DMS 273 (cell line): Measurements from ENCODE around the gene KLHL17.
A peak's percentile ranks its signal among the peaks of the same experiment; 100 is the strongest.

ENCODE experiments used
- DNase-seq: peaks from one replicate; lab custom pipeline; 2025; ENCODE audit not compliant: unreplicated experiment; lab: John Stamatoyannopoulos, UW

KLHL17 gene

DNA sequence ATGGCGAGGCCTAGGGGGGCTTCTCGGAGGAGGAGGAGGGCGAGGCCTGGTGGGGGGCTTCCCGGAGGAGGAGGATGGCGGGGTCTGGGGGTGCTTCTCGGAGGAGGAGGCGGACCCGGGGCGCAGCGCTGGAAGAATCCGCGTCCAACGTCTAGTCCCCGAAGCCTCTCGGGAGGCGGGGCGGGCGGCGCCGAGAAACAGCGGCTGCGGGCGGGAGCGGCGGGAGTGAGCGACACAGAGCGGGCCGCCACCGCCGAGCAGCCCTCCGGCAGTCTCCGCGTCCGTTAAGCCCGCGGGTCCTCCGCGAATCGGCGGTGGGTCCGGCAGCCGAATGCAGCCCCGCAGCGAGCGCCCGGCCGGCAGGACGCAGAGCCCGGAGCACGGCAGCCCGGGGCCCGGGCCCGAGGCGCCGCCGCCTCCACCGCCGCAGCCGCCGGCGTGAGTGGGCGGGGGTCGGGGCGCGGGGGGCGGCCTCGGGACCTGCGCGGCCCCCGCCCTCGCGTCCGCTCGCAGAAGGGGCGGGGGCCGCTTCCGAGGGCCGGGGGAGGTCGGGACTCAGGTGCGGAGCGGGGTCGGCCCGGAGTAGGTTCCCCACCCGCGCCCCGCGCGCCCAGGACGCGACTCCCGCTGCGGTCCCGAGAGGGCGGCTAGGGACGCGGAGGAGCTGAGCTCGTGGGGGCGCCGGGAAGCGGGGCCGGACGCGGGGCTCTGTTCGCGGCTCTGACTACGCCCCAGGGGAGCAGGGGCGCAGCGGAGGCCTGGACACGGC lies at the start of gene KLHL17:
TSS of gene KLHL17 (plus strand) at position 222 of the 769 bp plus-strand sequence. CDS start at position 332, 110 bp downstream.
- DNase-seq = peak; percentile 92

DNA sequence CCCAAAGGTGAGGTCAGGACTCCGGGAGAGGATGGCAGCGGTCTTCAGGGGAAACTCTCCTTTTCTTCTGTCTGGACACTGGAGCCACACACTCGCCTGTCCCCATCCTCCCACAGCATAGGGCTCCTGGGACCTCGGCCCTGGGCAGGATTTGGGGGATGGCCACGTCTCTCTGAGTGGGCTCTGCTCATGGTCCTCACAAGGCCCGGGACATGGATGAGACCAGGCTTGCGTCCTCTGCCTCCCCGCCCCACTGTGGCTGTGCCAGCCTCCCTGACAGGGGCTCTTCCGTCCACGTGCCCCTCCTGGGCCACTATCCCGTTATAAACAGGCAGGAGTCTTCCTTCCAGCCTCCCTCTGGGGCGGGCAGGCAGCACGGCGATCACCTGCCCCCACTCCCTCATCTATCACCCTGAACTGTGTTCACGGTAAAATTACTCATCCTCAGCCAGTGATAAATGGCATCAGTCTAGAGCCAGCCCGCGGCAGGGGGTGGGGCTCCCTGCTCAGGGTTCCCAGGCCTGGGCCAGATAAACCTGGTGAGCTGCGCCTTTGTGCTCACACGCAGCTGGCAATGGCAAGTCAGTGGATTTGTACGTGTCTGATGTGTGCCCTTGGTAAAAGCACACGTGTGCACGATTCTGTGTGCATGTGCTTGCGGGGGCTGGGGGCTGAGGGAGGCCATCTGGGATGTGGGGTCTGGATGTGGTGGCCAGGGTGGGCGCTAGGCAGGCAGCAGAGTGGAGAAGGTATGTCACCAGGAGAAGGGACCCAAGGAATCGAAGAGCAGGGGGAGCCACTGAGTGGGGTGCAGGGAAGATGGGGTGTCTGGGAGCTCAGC lies 49.3 kb upstream of the KLHL17 start:
- DNase-seq = no peak

DNA sequence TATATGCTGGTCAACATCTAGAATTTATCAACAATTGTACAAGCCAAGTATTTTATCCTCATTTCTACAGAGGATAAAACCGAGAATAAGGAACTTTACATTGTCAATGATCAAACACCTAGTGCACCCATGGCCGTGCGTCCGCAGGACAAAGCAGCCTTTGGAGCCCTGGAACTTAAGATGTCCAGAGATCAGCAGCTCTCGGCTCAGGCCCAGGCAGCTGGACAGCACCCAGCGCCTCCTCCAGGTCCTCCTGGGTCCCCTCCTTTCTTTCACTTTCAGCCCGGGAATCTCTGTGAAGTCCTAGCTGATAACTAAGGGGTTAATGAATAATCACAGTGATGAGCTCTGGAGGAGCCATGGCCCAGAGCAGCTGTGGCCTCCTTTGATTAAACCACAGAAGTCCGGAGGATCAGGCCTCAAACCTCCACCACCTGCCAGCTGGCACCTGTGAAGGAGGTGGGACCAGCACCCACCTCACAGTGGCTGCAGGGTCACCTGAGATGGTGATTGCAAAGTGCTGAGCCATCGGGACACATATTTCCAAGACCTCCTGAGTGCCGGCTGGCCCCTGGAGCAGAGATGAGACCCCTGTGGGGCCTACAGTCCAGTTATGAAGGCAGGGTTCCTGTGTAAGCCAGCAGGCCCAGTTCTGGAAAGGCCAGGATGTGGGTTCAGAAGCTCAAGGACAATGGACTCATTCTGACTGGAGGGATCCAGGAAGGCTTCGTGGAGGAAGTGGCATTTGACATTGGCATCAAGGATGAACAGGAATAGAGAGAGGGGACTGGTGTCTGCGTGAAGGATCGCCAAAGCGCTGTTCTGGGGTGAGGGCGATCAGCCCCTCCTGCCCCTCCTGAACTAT lies 48.3 kb upstream of the KLHL17 start:
- no peak for DNase-seq

DNA sequence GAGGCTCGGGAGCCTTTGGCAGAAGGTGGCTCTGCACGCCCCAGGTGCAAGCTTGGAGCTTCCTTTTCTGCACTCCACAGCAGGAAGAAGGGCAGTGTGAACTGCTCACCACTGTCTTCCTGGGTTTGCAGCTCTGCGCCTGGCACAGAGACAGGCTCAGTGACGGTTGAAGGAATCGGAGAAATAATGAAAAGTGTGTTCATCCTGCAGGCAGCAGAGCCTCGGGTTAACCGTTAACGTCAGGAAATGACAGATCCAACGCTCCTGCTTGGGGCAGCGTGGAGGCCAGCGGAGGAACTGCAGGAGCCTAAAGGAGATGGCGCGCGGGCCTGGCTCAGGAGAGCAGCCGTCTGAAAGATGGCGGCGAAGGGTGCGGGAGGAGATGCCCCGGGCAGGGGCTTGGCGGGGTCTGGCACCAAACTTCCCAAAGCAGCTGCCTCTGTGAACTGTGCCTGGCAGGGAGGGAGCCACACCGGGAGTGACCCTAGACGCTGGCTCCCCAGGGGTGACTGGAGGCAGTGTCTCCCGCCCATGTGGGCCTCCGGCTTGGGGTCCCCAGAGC lies 47.6 kb upstream of the KLHL17 start:
- DNase-seq = no peak

DNA sequence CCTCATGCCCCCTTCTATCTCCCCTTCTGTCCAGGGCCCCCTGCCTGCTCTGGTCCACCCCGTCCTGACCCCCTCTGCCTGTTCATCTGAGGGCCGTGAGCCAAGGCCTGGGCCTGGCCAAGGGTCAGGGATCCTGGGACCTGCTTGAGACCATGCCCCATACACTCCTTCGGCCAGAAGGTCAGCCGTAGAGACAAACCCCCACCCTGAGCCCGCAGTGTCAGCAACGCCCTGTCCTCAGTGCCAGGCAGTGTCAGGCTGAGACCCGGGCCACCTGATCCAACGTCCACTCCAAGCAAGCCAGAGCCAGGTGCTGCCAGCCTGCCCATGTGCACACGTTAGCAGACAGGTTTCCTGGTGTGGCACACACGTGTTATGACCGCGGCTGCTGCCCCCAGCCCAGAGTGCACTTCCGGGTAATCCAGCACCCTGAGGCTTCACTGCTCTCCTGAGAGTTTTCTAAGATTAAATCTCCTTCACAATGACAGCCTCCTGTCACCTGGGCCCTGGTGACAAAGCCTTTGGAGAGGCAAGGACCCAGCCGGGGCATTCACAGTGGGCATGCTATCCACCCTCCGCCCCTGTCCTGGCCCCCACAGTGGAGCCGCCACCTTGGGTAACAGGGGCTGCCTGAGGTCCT lies 46.8 kb upstream of the KLHL17 start:
- no peak for DNase-seq

DNA sequence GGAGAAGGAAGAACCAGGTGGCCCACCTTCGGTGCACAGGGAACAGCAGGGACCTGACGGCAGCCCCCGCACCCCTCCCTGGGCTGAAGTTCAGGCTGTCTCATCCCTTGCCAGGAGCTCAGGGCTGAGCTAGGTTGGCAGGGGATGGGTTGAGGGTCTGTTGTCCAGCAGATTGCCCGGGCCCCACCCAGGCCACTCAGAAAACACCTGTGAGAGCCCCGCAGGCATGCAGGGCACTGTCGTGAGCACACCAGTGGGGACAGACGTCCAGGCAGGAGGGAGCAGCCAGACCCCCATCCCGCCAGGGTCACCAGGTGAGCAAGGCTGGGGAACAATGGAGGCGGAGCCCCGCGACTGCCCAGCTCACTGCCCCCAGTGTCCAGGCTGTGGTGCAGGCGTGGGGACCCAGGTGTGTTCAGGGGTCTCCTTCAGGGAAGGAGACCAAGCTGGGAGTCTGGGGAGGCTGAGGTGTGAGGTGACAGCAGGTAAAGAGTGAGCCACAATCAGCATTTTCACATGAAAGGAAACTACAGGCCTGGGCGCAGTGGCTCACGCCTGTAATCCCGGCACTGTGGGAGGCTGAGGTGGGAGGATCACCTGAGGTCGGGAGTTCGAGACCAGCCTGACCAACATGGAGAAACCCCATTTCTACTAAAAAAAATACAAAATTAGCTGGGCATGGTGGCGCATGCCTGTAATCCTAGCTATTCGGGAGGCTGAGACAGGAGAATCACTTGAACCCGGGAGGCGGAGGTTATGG lies 46.1 kb upstream of the KLHL17 start:
- DNase-seq = no peak

DNA sequence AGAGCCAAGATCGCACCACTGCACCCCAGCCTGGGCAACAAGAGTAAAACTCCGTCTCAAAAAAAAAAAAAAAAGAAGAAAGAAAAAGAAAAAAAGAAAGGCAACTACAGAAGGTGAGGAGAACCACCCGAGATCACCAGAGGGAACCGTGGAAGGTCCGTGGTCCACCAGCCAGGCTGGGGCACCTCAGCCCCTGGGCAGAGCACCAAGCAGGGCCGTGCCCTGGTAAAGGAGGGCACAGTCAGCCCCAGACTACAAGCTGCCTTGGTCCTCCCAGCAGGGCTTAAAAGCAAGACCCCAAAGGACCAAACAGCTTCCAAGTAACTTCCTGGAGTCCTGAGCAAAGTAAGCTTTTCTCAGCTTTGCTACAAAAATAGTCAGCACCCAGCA lies 45.5 kb upstream of the KLHL17 start:
- DNase-seq = no peak

DNA sequence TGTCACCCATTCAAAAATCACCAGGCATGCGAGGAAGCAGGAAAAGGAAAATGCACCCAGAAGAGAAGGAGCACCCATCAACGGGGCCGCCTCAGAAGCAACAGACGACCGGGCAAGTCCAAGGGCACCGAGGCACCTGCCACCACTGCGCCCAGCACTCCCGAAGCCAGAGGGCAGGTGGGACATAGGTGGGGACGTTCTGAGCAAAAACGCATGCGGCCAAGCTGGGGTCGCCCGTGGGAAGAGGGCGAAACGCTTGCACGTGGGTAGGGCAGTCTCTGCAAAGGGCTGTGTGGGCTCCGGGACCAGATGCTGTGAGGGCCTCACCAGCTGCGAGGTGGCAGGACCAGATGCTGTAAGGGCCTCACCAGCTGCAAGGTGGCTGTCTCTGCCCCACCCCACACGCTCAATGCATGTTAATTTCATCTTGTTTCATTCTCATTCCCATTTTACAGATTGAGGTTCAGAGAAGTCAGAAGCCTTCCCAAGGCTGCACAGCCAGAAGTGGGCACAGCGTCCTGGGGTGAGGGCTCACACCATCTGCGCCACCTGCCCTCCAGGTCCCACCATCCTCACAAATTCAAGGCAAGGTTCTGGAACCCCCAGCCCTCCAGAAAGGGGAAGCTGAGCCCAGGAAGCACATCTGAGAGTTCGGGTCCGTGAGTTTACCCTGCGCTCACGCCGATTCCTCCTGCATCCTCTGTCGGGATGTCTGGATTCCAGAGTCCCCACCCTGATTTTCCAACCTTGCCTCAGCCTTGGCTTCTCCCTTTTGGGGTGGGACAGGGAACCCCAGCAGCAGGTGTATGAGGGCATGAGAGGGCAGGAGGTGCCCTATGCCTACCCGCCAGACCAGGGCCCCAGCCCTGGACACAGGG lies 44.9 kb upstream of the KLHL17 start:
- DNase-seq = peak; percentile 72

DNA sequence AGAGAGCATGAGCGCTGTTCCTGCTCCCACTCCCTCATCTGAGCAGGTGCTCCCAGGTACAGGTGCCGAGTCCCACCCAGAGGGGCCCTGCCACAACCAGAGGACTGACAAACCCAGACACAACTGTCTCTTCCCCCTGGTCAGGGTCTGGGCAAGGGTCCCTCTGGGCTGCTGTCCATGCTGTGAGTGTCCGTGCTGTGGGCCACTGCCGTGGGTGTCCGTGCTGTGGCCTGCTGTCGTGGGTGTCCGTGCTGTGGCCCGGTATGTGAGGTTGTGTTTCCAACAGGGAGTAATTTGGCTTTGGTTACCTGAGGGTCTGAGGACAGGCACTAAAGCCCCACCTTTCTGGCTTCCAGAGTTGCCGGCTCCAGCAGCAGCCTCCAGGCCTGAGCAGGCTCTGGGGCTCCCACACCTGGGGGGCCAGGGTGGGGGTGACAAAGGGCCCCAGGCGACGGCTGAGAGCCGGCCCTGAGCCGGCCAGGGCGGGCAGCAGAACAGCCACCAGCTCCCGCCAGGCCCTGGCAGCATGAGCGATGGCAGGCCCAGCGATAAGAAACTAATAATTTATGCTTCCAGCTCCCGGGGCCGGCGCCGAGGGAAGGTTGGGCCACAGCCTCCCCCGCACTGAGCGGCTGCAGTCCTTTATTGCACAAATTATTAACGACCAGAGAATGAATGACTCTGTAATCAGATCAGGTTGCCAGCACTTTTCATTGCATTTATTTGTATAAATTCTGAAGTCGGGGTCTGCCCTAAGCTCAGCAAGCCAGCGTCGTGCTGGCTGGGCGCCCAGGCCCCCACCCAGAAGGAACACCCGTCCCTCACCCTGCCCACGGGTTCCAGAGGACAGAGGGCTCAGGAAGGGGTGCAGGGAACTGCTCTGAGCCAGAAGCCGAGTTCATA lies 44.0 kb upstream of the KLHL17 start:
- peak; percentile 80 for DNase-seq

DNA sequence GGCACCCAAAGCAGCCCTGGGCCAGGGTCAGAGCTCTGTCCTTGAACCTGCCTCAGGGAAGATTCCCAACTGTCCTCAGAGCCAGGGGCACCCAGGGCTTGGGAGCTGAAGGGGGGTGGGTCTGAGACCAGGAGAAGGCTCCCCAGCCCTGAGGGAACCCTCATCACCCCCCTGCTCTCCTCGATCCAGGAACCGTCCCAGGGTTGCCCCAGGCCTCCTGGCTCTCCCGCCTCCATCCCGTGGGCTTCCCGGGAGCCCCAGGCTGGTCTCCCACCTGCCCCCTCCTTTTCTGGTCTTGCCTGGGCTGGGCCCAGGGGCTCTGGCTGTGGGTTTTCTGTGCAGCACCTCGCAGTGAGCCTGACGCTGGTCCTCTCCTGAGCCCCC lies 43.3 kb upstream of the KLHL17 start:
- peak; percentile 72 for DNase-seq

DNA sequence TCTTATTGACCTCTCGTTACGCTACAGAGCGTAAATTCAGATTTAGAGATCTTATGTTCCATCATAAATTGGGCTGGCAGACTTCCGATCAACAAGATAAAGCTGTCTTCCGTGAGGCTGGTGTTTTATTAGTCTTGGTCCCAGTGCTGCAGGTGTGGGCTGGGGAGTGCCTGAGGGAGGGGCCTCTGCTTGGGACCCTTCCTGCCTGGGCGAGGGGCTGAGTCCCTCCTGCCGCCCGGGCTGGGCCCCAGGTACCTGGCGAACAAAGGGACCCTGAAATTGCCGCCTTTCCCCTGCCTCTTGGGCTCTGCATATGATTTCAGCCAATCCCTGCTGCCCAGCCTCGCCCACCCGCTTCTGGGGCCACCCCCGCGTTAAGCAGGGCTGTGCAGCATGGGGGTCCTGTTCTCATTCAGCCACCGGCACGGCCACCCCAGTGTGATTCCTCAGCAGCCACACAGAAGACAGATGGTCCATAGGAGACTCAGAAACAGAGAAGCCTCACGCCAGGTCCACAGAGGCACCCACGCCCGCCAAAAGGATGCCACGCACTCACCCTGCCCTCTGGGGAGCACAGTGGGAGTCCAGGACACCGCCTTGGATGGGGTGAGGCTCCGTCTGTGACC lies 42.8 kb upstream of the KLHL17 start:
- DNase-seq = no peak

DNA sequence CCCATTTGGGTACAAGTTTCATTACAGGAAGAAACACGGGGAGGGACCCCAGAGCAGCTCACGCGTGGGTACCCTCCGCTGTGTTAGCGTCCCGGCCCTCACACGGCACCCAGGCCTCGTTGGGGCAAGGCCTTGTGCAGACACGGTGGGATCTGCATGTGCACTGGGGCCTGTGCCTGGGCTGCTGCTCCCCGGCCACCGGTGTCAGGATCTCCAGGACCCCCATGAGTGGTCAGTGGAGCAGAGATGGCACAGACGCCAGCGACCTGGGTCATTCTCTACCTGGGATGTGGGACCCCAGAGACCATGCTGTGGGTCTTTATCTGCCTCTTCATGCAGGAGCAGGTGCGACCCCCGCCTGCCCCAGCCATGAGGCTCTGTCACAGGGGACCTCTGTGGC lies 42.0 kb upstream of the KLHL17 start:
- no peak for DNase-seq

DNA sequence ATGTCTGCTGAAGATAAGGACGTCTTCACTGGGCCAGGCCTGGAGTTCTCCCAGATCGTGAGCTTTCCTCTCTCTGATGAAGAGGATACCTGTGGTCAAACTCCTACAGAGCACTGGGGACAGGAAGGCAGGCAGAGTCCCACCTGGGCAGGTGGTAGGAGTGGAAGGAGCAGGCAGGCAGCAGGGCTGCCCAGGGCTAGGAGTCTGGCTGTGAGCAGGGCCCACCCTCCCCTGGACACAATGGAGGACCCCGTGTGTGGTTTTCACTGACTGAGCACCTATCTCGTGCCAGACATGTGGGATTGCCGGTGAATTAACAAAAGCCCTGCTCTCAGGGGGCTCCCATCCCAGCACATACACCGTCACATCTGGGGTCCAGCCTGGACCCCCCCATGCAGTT lies 41.5 kb upstream of the KLHL17 start:
- no peak for DNase-seq

DNA sequence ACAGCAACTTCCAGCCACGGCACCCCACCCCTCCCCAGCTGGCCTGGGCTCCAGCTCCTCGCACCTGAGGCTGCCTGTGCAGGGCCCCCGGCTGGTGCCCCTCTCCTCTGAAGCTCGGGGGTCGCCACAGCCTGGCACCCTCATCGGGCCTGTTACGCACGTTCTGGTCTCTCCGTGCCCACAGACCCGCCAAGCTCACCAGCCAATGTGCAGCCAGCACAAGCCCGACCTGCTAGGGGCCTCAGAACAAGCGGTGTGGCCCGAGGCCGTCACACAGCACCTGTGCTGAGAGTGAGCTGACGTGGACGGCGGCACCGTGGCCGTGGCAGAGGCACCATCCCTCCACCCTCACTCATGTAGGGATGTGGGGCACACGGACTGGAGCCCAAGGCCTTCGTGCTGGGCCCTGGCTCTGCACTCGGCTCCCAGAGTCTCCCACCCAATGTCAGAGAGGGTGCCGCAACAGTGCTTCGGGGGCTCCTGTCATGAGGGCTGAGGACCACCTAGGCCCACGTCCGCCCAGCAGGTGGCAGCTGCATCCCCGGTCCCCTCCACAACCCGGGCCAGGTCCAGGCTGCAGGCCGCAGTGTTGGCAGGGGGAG lies 41.0 kb upstream of the KLHL17 start:
- DNase-seq = no peak

DNA sequence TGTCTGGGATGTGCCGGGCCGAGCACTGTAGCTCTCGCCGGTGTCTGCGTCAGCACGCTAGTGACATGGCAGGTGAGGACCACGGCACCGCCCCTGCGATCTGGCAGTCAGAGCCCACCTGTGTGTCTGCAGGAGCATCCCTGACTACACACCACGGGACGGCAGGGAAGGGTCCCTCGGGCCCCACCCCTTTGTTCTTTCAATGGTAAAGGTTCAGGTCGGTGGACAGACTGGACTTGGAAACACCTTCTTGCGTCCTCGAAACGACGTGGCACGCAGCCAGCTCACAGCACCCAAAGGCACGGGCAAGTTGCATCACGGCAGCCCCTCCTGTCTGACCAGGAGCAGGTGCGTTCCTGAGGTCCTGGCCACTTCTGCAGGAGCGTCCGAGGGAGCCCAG lies 40.4 kb upstream of the KLHL17 start:
- no peak for DNase-seq

DNA sequence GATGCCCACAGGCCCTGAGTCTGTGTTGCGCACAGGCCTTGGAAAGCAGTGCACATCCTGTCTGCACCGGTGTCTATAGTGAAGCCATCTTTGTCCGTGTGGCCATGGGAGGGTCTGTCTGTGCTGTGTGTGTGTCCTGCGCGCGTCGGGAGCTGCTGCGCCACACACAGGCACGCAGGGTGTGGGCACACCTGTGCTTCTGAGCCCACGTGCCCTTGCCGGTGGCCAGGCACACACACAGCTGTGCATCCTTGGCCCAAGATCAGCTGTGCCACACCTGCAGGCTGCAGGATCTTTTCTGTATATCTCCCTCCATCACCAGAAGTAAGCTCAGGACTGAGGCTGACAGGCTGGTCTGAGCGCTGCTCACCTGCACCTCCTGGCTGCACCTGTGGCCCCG lies 39.9 kb upstream of the KLHL17 start:
- DNase-seq = no peak
